C4-2B (cell line): ENCODE results near the gene SPCS3.

ENCODE experiments used
- ZFX ChIP-seq: fragments of 450-650 bp; IDR thresholded peaks from 2 replicates; pipeline ENCODE4 v1.6.1; 2017
- TF ChIP-seq, protein P1 (sequence below): fragments of 450-650 bp; conservative IDR thresholded peaks from 2 replicates; pipeline ENCODE4 v1.5.1; 2017; ENCODE audit warnings: mild to moderate bottlenecking

DNA sequence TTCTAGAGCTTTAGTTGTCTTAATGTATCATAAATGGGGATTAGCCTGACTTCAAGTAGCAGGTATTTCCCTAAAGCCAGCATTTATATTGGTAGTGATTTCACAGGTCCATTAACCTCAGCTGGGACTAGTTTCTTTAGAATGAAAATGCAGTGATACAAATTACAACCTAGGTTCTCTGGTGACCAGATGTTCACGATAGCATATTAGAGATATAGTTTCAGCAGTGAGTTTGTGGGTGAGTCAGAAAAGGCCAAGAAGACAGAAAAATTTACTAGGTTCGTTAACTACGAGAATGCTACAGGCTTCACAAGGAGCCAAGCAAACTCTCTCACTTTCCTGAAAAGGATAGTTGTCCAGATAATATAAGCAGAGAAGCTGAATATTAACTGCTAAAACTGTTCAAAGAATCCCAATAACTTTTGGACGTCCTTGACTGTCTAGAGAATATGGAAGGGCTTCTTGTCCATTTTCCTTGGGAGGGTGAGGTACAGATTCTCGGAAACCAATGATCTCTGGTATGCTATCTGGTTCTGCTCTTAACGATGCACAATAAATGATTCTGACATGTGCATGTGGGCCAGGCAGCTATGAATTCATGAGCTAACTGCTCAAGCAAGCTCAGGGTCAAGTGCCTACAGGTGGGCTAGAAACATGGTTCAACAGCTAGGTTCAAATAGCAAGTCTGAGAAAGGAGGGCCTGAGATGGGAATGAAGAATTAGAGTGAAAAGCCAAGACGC, 6.0 kb upstream of the SPCS3 start:
- TF ChIP-seq, protein P1, sequence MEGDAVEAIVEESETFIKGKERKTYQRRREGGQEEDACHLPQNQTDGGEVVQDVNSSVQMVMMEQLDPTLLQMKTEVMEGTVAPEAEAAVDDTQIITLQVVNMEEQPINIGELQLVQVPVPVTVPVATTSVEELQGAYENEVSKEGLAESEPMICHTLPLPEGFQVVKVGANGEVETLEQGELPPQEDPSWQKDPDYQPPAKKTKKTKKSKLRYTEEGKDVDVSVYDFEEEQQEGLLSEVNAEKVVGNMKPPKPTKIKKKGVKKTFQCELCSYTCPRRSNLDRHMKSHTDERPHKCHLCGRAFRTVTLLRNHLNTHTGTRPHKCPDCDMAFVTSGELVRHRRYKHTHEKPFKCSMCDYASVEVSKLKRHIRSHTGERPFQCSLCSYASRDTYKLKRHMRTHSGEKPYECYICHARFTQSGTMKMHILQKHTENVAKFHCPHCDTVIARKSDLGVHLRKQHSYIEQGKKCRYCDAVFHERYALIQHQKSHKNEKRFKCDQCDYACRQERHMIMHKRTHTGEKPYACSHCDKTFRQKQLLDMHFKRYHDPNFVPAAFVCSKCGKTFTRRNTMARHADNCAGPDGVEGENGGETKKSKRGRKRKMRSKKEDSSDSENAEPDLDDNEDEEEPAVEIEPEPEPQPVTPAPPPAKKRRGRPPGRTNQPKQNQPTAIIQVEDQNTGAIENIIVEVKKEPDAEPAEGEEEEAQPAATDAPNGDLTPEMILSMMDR = no peak
- TF ChIP-seq ZFX = no peak
